A172 (cell line): ENCODE data around the gene STOM. TPM values are rescaled to one million over a fixed set of nuclear protein-coding genes. Genes with fewer than 3 reads are reported as not detected.

Source experiments
- DNase-seq: peaks from one replicate; pipeline ENCODE4 v3.0.0-alpha.2; 2015; ENCODE audit warnings: low spot score
- total RNA-seq: library from RNA; depleted of rRNA; stranded (reverse); fragments of >200 nt; shearing (Covaris generic); gene quantifications from 2 replicates; pipeline ENCODE4 v1.2.3, GENCODE V29; 2014

The STOM gene
- total RNA-seq, 1 experiment from 2014 or later = 157 TPM

DNA sequence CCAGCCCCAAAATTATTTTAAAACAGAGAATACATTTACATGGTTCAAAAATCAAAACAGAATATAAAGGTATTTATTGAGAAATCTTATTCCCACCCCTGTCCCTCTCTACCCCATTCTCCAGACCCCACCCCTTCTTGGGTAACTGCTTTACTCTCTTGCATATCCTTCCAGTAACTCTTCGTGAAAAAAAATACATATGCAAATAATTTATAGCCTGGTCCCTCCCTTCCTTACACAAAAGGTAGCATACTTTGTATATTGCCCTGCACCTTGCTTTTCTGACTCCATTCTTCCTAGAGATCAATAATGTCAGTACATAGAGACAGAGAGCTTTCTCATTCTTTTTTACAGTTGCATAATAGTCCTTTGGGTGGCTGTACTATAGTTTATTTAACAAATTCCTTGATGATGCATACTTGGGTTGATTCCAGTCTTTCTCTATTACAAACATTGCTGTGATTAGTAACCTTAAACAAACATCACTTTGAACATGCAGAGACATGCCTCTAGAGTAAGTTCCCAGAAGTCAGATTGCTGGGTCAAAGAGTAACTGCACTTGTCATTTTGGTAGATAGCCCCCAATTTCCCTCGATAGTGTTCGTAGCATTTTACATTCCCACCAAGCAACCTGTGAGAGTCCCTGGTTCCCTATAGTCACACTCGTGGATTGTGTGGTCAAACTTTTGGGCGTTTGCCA, 47.9 kb downstream of the STOM start:
- peak; percentile 95 for DNase-seq

GRCh38 chr9:121321016-121321503, 49.0 kb downstream of the STOM start:
- DNase-seq = peak; percentile 76

DNA sequence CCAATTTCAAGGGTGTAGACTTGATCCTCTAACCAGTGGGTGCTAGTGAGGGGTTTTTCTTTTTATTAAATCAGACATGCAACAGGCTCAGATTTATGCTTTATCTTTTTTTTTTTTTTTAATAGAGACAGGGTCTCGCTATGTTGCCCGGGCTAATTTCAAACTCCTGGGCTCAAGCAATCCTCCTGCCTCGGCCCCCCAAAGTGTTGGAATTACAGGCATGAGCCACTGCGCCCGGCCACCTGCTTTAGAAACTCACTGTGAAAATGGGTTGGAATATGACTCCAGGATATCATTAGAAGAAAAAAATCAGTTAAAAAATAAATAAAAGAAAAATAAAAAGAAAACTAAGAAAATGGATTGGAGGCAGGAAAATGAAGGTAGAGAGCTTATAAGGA, 50.7 kb downstream of the STOM start:
- DNase-seq = no peak

- no peak for DNase-seq
Measured at GRCh38 chr9:121318631-121319382, 51.2 kb downstream of the STOM start.

GRCh38 chr9:121317737-121318630, 52.1 kb downstream of the STOM start:
- no peak for DNase-seq

DNA sequence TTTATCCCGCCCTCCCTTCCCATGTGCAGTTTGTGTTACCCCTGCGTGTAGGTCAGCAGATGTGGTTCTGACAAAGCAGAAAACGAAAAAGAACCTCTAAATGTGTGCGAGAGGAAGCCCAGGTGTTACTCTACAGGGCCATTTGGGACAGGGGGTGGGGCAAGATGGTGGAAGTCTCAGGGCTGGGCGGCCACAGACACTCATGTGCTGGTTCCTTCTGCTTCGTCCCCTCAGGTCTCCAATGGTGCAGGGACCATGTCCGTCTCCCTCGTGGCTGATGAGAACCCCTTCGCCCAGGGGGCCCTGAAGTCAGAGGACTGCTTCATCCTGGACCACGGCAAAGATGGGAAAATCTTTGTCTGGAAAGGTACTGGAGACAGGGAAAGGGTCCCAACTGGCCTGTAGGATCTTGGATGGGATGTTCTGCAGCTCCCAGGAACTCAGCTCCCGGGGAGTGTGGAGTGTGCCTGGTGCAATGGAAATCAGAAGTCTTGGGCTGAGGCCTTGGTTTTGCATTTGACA, 53.1 kb downstream of the STOM start:
- DNase-seq = no peak

DNA sequence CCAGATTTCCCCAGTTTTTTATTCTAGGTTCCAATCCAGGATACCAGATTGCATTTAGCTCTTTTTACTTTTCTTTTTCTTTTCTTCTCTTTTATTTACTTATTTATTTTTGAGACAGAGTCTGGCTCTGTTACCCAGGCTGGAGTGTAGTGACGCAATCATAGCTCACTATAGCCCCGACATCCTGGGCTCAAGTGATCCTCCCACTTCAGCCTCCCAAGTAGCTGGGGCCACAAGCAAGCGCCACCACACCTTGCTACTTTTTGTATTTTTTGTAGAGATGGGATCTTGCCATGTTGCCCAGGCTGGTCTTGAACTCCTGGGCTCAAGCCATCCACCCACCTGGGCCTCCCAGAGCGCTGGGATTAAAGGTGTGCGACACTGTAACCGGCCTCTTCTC, 53.7 kb downstream of the STOM start:
- DNase-seq = no peak

GRCh38 chr9:121313458-121314152, 56.4 kb downstream of the STOM start:
- DNase-seq = no peak

GRCh38 chr9:121312169-121312568, 57.9 kb downstream of the STOM start:
- no peak for DNase-seq

DNA sequence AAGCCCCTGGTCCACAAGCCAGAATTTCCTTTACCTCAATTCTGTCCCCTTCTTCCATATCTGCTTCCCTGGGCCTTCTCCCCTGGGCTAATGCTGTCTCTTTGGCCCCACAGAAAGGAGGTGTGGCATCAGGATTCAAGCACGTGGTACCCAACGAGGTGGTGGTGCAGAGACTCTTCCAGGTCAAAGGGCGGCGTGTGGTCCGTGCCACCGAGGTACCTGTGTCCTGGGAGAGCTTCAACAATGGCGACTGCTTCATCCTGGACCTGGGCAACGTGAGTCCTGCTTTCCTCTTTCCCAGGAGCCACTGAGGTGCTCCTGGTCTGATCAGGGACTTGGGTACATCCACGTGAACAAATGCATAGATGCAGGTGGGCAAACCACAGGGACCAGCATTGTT, 59.5 kb downstream of the STOM start:
- DNase-seq = no peak

DNA sequence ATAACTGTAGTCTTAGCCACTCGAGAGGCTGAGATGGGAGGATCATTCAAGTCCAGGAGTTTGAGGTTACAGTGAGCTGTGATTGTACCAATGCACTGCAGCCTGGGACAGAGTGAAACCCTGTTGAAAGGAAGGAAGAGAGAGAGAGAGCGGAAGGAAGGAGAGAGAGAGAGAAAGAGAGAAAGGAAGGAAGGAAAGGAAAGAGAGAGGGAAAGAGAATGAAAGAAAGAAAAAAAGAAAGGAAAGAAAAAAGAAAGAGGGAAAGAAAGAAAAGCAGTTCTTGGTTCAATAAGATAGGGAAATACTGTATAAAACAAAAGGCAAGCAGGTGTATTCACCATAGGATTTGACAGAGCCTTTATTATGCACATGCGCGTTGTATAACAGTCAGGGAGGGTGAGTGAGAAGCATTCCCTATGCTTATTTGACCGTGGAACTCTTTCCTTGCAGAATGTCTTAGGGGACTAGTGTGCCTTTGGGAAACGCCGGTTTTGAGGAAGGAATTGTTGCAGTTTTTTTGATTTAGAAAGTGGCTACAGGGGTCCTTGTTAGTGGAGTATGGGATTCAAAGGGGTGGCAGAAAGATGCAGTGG, 60.1 kb downstream of the STOM start:
- no peak for DNase-seq

DNA sequence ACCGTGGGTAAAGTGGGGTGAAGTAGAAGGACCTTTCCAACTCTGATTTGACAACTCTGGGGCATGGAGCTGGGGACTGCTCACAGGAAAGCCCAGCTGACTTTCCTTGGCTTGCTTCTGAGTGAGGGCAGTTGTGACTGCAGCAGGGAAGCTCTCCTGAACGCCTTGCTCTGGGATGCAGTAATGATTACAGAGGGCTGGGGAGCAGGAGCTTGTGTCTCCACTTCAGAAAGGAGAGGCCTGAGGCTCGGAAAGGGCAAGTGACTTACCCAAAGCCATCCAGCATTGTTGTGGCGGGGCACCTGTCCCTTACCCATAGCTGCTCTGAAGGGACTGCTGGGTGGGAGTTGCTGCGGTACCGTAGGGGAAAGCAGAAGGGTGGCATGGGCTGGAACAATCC, 60.9 kb downstream of the STOM start:
- no peak for DNase-seq

DNA sequence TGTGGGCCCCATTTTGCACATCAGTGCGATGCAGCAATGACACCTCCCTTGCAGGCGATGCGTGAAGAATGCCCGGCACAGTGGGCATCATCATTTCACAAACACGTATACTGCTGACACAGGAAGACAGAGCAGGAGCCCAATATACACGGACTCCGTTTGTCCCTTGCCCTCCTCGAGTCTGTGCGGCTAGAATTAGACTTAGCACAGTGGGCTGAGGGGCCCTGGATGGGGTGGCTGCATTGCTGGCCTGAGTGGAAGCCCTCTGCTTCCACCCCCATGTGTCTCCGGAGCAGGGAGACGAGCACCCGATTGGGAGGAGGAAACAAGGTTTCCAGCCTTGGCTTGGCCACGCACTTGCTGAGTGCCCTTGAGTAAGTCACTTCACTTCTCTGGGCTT, 61.3 kb downstream of the STOM start:
- DNase-seq = no peak

DNA sequence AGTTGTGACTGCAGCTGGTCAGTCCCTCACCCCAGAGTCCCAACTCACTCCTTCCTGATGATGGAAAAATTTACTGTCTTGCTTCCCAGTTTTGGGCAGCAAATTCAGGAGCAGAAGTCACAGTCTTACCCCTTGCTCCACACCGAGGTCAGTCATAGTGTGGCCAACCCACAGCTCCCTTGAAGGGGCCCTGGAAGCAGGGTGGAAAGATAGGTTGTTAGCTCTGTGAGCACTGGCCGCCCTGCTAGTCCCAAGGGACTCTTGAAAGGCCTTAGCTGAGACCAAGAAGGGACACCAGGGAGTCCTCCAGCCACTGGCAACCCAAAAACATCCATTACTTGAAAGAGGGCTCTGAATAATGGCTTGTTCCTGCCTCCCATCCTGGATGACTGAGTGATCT, 62.1 kb downstream of the STOM start:
- no peak for DNase-seq

- DNase-seq = no peak
Measured at GRCh38 chr9:121305269-121305994, 64.6 kb downstream of the STOM start.

DNA sequence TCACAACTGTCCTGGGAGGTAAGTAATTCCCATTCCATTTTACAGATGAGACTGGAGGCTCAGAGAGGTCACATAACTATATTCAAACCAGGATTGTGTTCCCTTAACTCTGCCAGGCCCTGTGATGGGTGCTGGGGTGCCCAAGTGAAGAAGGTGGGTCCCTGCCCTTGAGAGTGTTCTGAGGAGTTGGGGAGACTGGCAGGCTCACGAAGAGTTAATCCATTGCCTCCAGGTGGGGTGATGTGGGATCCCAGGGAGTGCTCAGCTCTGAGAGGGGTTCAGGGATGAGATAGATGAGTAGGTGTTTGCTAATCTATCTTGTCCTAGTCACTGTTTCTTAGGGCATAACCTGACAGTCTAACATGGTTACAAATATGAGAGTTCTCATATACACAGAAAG, 65.3 kb downstream of the STOM start:
- DNase-seq = no peak

DNA sequence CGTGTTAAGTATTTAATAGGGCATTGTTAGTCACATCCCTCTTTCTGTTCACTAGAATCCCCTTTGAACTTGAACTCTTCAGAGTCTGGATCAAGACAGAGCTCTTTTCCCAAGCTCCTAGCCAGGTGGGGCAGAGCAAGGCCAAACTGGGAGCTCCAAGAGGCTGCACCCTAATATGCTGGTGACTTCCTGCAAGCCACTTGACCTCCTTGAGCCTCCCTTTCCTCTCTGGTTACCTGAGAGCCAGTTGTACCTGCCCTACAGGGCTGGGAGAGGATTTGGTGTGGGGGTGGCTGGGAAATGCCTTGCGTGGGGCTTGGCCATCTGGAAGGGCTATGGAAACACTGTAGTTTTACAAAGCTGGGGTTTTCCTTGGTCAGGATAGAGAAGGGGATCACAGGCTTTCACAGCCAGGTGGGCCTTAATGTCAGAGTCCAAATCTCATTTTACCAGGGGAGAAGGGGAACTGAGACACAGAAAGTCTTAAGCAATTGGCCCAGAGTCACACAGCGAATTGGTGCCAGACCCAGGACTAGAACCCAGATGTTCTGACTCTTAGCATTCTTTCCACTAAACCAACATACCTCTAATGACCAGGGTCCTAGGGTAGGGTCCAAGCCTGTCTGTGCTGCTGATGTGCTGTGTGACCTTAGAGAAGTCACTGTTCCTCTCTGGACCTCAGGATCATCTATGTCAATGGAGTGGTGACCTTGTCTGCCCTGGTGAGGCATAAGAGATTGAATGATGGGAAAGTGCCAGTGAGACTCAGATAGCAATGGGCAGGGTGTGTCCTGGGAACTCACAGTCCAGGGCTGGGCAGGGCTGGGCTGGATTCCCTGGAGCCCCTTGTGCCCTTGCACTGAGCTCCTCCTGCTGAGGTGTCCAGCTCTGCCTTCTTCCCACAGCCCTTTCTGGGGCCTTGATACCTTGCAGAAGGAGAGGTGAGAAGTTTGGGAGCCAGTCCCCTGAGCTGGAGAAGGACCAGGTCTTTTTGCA, 66.3 kb downstream of the STOM start:
- no peak for DNase-seq

- DNase-seq = no peak
Measured at GRCh38 chr9:121302786-121303185, 67.3 kb downstream of the STOM start.

DNA sequence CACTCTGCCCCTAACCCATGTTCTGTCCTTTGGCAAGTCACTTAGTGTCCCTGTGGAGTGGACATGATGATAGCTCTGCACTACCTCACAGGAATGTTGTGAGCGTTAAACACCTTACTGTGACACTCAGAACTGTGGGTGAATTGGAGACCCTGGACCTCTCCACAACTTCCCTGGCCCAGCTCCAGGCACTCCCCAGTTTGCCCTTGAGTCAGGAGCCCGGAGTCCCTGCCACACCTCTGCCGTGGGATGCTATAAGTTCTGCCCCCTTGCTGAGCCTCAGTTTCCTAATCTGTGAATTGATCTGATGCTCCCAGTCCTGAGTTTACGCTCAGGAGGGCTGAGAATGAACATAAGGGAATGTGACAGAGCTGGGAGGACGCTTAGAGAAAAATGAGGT, 67.7 kb downstream of the STOM start:
- no peak for DNase-seq
